Middle frontal gyrus (tissue), 1 donor: ENCODE results near the gene CEP164.

Experiments used
- DNase-seq: peaks from one replicate; pipeline ENCODE4 v3.0.0-alpha.2; 2015; ENCODE audit warnings: low spot score; ENCODE audit errors: extremely low spot score

Gene CEP164

GRCh38 chr11:117459123-117459978 is 131.7 kb downstream of the CEP164 start:
- no peak for DNase-seq

GRCh38 chr11:117459979-117460300 is 132.3 kb downstream of the CEP164 start:
- no peak for DNase-seq

GRCh38 chr11:117461396-117462182 is 133.9 kb downstream of the CEP164 start:
- no peak for DNase-seq

GRCh38 chr11:117462183-117462863 is 134.7 kb downstream of the CEP164 start:
- no peak for DNase-seq

- no peak for DNase-seq
Measured at GRCh38 chr11:117462864-117463247, 135.2 kb downstream of the CEP164 start.
